Ecto neural progenitor cell (in vitro differentiated cells): Measurements from ENCODE around the gene SPDEF.

Experiments
- DNase-seq: peaks from one replicate; pipeline ENCODE4 v3.0.0-alpha.2; 2018; ENCODE audit warnings: low spot score

The SPDEF gene

GRCh38 chr6:34544776-34545471 is 11.2 kb downstream of the SPDEF start:
- no peak for DNase-seq

- DNase-seq, result no peak
Measured at GRCh38 chr6:34544052-34544604, 12.0 kb downstream of the SPDEF start.

- no peak for DNase-seq
Measured at GRCh38 chr6:34543421-34543820, 12.7 kb downstream of the SPDEF start.

GRCh38 chr6:34540841-34541240 is 15.3 kb downstream of the SPDEF start:
- no peak for DNase-seq

GRCh38 chr6:34540222-34540621 is 15.9 kb downstream of the SPDEF start:
- no peak for DNase-seq

GRCh38 chr6:34539181-34539580 is 16.9 kb downstream of the SPDEF start:
- no peak for DNase-seq

- no peak for DNase-seq
Measured at GRCh38 chr6:34538581-34538980, 17.5 kb downstream of the SPDEF start.

GRCh38 chr6:34537922-34538550 is 18.1 kb downstream of the SPDEF start:
- no peak for DNase-seq

- DNase-seq, result no peak
Measured at GRCh38 chr6:34536959-34537848, 18.9 kb downstream of the SPDEF start.

GRCh38 chr6:34536251-34536958 is 19.7 kb downstream of the SPDEF start:
- no peak for DNase-seq

GRCh38 chr6:34535646-34536045 is 20.5 kb downstream of the SPDEF start:
- DNase-seq, result no peak

- no peak for DNase-seq
Measured at GRCh38 chr6:34535199-34535598, 20.9 kb downstream of the SPDEF start.

GRCh38 chr6:34534656-34535055 is 21.5 kb downstream of the SPDEF start:
- DNase-seq, result no peak

GRCh38 chr6:34534146-34534545 is 22.0 kb downstream of the SPDEF start:
- no peak for DNase-seq

- no peak for DNase-seq
Measured at GRCh38 chr6:34532230-34532629, 23.9 kb downstream of the SPDEF start.

- DNase-seq, result peak; percentile 77
Measured at GRCh38 chr6:34531580-34532201, 24.4 kb downstream of the SPDEF start.

- DNase-seq, result no peak
Measured at GRCh38 chr6:34530753-34531365, 25.3 kb downstream of the SPDEF start.

GRCh38 chr6:34529665-34530327 is 26.3 kb downstream of the SPDEF start:
- DNase-seq, result no peak

GRCh38 chr6:34528996-34529664 is 27.0 kb downstream of the SPDEF start:
- no peak for DNase-seq
